H7 (cell line): ENCODE data around the gene ST3GAL3. TPM values are rescaled to one million over a fixed set of nuclear protein-coding genes. Genes with fewer than 3 reads are reported as not detected.

Source experiments
- DNase-seq: peaks from one replicate; pipeline ENCODE4 v3.0.0; 2012
- H3K27me3 ChIP-seq: 2 replicates; pipeline ENCODE4 v1.6.0; 2011; ENCODE audit warnings: mild to moderate bottlenecking, low read length; ENCODE audit not compliant: control insufficient read depth, insufficient read depth
- H3K36me3 ChIP-seq: replicated peaks from 2 replicates; pipeline ENCODE4 v1.5.1; 2011; ENCODE audit warnings: low read length; ENCODE audit not compliant: control insufficient read depth, insufficient read depth
- H3K4me3 ChIP-seq: 2 replicates; pipeline ENCODE4 v1.5.1; 2011; ENCODE audit warnings: low read depth, mild to moderate bottlenecking, control low read depth, low read length, moderate library complexity; ENCODE audit not compliant: insufficient read depth
- total RNA-seq: library from RNA; depleted of rRNA; stranded (reverse); fragments of >200 nt; shearing (Covaris generic); gene quantifications from 2 replicates; pipeline ENCODE4 v1.2.3, GENCODE V29; 2014; rRNA removed

Gene ST3GAL3
- total RNA-seq, 1 experiment from 2014 or later: 18.8 TPM

DNA sequence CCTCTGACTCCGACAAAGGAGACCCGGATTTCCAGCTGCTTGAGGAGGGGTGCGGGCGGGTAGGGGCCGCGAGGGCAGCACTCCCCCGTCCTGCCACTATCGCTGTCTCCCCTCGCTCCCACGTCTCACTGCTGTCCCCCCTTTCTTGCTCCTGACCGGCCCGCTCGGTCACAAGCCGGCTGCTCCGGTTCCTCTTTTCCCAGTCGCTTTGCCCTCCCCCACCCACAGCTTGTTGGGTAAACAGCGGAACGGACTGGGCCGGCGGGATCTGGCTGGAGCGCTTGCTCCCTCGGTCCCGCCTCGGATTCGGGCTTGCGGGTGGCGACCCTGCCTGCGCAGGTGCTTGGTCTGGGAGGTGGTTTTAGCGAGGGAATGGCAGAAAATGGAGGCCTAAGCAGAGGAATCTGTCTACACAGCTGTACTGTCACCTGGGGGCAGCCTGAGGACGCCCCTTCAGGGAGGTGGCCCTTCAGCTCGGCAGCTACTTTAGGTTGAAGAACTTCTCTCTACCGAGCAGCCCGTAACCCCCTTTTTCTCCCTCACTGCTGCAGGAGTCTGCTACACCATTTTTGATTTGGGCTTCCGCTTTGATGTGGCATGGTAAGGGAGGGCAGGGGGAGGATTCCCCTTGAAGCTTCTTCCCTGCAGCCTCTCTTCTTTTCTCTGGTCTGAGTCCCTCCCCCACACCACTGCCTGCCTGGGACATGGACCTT, 268.1 kb downstream of the ST3GAL3 start:
- H3K4me3 ChIP-seq: peak overlapping the region; percentile 97
- peak; percentile 87 for DNase-seq
- H3K27me3 ChIP-seq: no peaks in the 10 kb centered on the region
- peaks cover 22% of the 10 kb centered on the region for H3K36me3 ChIP-seq

DNA sequence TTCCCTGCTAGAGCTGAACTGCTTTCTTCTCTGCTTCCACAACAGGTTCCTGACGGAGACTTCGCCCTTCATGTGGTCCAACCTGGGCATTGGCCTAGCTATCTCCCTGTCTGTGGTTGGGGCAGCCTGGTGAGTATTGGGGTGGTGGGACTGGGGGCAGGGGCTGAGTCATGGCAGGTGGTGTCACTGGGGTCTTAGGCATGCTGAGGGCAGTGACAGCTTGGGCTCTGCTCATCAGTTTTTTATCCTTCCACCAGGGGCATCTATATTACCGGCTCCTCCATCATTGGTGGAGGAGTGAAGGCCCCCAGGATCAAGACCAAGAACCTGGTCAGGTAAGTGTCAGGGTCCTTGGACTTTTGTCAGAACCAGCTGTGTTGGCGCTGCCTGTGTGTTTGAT, 268.7 kb downstream of the ST3GAL3 start:
- H3K4me3 ChIP-seq: peak overlapping the region; percentile 97
- peak; percentile 64 for DNase-seq
- peaks cover 24% of the 10 kb centered on the region for H3K36me3 ChIP-seq
- H3K27me3 ChIP-seq: no peaks in the 10 kb centered on the region

DNA sequence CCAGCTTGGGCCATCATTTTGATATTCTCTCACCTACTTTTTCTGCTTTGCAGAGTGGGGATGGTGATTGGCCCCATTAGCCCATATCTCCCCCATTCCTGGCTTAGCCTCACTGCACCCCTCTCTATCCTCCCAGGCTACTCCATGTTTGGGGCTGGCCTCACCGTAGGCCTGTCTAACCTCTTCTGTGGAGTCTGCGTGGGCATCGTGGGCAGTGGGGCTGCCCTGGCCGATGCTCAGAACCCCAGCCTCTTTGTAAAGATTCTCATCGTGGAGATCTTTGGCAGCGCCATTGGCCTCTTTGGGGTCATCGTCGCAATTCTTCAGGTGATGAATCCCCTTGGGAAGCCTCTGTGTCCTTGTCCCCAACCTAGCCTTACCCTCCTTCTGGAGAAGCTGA, 269.6 kb downstream of the ST3GAL3 start:
- Histone ChIP-seq H3K4me3 (no peak overlapping the region), H3K36me3 (peaks cover 22% of the 10 kb centered on the region), H3K27me3 (no peaks in the 10 kb centered on the region)
- no peak for DNase-seq

DNA sequence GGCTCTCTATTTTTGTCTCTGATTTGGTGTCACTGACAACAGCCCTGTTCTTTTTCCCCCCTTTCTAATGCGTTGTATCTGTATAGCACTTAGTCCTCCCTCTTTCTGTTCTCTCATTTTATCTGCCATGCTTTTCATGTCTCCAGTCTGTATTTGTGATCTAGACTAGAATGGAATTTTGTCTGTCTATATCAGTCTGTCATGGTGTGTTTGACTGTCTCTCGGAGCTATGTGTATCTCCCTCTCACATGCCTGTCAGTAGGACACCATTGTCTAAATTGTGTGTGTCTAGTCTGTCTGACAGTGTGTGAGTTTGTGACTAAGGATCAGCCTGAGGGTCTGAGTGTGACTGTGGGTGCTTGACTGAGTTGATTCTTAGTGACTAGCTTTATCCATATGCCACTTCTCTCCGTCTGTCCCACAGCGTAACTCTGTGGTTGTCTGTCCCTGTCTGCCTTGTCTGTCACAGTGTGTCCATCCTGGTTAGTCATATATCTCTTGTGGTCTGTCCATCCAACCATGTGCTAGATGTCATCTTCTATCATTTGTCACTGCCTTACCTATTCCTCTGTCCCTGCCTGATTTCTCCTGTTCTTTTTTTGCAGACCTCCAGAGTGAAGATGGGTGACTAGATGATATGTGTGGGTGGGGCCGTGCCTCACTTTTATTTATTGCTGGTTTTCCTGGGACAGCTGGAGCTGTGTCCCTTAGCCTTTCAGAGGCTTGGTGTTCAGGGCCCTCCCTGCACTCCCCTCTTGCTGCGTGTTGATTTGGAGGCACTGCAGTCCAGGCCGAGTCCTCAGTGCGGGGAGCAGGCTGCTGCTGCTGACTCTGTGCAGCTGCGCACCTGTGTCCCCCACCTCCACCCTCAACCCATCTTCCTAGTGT, 270.3 kb downstream of the ST3GAL3 start:
- H3K36me3 ChIP-seq: peaks cover 16% of the 10 kb centered on the region
- no peaks in the 10 kb centered on the region for H3K27me3 ChIP-seq
- no peak overlapping the region for H3K4me3 ChIP-seq
- DNase-seq: no peak

GRCh38 chr1:43978264-43978550, 270.9 kb downstream of the ST3GAL3 start:
- DNase-seq: no peak
- Histone ChIP-seq H3K4me3 (no peak overlapping the region; the same call in 1 of the 2 replicates), H3K36me3 (peaks cover 16% of the 10 kb centered on the region), H3K27me3 (no peaks in the 10 kb centered on the region)

DNA sequence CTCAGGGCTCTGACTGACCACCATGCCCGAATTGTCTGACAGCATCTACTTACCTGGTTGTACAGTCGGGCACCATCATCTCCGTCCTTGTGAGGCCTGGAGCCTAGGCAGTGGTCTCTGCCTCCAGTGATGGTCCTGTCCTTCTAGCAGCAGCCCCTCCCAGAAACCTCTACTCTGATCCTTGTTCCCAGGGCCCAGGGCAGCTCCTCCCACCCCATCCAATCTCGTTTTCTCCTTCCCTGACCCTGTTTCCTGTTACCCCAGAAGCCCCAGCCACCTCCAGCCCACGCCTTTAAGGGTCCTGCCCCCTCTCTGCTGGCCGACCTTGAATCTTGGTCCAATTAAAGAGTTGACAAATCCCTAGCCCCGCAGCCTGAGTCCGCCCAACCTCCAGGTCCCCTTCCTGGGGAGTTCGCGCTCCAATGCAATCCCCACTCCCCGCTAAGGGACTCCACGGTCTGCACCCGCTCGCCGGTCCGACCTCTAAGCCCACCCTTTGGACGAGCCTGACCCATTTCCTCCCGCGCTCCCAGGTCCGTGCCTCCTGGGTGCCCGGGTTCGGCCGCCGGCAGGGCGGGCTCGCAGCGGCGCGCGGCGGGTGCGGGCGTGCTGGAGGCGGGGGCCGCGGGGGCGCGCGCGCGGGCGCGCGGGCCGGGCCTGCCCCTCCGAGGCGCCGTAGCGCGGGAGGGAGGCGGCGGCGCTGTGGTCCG, 271.4 kb downstream of the ST3GAL3 start, which contains the start of gene B4GALT2:
Gene B4GALT2, plus strand, starts transcription at position 660 of the 710 bp plus-strand sequence. CDS start 1,951 bp downstream, outside the sequence.
- peak; percentile 97 for DNase-seq

DNA sequence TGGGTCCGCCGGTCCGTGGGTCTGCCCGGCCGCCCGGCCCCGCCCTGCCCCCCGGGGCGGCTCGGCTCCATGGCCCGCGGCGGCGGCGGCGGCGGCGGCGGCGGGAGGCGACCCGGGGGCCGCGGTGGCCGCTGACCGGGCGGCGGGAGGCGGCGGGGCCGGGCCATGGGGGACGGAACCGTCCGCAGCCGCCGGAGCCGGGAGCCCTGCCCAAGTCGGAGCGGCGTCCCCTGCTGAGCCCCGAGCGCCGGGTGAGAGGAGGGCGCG, 271.9 kb downstream of the ST3GAL3 start:
- H3K27me3 ChIP-seq: no peaks in the 10 kb centered on the region
- peaks cover 16% of the 10 kb centered on the region for H3K36me3 ChIP-seq
- no peak for DNase-seq
- peak overlapping the region; percentile 76 for H3K4me3 ChIP-seq

More for the DNA sequence above, 271.4 kb downstream of the ST3GAL3 start, which contains the start of gene B4GALT2:
- H3K27me3 ChIP-seq: no peaks in the 10 kb centered on the region
- H3K36me3 ChIP-seq: peaks cover 16% of the 10 kb centered on the region
- H3K4me3 ChIP-seq: peak within 1 kb of the TSS; percentile 78

GRCh38 chr1:43979528-43980254, 272.4 kb downstream of the ST3GAL3 start:
- DNase-seq: peak; percentile 91
- Histone ChIP-seq H3K36me3 (peaks cover 18% of the 10 kb centered on the region), H3K4me3 (peak overlapping the region; percentile 76), H3K27me3 (no peaks in the 10 kb centered on the region)

GRCh38 chr1:43980255-43981134, 273.2 kb downstream of the ST3GAL3 start:
- Histone ChIP-seq H3K36me3 (peaks cover 19% of the 10 kb centered on the region), H3K27me3 (no peaks in the 10 kb centered on the region), H3K4me3 (peak overlapping the region; percentile 76)
- DNase-seq: peak; percentile 42

Other genes with a start within 250 kb of the ST3GAL3 start
- gene PTPRF, start 176.7 kb upstream of the ST3GAL3 start, total RNA-seq: 64.1 and 79.8 TPM in 2 replicates
- gene KDM4A, start 57.4 kb upstream of the ST3GAL3 start, total RNA-seq: 34.7 and 41.8 TPM in 2 replicates
- 9.7 and 11.3 TPM in 2 replicates for gene ARTN, start 226.3 kb downstream of the ST3GAL3 start, total RNA-seq
- gene IPO13, start 239.4 kb downstream of the ST3GAL3 start, total RNA-seq: 29.2 and 34.2 TPM in 2 replicates